ENCODE results near the gene MOB1B. TPM values are rescaled to one million over a fixed set of nuclear protein-coding genes. Genes with fewer than 3 reads are reported as not detected.

Gene MOB1B
- total RNA-seq, 1 donor, result 14.1 TPM

DNA sequence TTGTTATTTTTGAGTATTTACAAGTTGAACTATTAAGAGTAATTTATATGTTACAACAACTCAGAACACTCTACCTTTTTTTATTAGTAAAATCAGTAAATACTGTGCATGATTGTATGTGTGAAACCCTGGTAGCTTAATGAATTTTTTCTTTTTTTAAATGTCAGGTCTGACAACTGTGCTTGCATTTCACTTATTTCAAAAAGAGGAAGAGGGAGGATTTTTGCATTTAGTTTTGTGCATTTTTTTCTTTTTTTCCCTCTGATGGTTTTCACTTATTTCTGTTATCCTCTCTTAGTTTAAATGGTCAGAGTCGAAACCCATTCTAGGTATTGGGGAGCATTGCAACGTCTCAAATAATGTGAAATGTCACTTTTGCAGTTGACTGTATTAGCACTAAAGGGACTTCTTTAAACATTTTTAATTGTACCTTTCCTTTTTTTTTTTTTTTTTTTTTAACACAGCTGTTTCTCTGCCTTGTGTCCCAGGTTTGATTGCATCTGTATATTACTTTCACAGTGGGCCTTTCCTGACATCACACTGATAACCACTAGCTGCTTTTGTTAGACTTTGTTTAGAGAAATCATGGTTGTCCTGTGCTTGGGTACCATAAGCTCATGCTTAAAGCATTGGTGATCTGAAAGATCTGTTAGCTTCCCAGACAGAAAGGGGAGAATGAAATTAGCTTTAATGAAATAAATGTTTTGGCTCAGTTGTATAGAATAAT, 28.5 kb downstream of the MOB1B start:
- Histone ChIP-seq H3K27me3 (ENCODE audit: insufficient read depth, low read length) (no peaks in the 10 kb centered on the region), H3K4me2 (ENCODE audit: insufficient read depth, low read length) (no peak overlapping the region), H4K20me1 (ENCODE audit: insufficient read depth, low read length) (peaks cover 10% of the 10 kb centered on the region), H3K27ac (ENCODE audit: low read depth, low read length) (no peak overlapping the region), H3K4me3 (ENCODE audit: insufficient read depth, low read length) (no peak overlapping the region), H3K4me1 (ENCODE audit: insufficient read depth, low read length) (peaks cover 14% of the 10 kb centered on the region), H3K9me3 (ENCODE audit: low read depth, low read length) (no peaks in the 10 kb centered on the region), H3K36me3 (ENCODE audit: insufficient read depth, low read length) (no peaks in the 10 kb centered on the region), H2AFZ (ENCODE audit: low read length) (no peak overlapping the region), H3K79me2 (ENCODE audit: insufficient read depth, low read length) (peaks cover 89% of the 10 kb centered on the region)
- DNase-seq (ENCODE audit: insufficient read length, low spot score, missing footprints), result no peak
- TF ChIP-seq, protein P1, sequence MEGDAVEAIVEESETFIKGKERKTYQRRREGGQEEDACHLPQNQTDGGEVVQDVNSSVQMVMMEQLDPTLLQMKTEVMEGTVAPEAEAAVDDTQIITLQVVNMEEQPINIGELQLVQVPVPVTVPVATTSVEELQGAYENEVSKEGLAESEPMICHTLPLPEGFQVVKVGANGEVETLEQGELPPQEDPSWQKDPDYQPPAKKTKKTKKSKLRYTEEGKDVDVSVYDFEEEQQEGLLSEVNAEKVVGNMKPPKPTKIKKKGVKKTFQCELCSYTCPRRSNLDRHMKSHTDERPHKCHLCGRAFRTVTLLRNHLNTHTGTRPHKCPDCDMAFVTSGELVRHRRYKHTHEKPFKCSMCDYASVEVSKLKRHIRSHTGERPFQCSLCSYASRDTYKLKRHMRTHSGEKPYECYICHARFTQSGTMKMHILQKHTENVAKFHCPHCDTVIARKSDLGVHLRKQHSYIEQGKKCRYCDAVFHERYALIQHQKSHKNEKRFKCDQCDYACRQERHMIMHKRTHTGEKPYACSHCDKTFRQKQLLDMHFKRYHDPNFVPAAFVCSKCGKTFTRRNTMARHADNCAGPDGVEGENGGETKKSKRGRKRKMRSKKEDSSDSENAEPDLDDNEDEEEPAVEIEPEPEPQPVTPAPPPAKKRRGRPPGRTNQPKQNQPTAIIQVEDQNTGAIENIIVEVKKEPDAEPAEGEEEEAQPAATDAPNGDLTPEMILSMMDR (IDR thresholded peaks at IDR 0.05; ENCODE audit: extremely low read depth, low read depth, low read length), result no peak

DNA sequence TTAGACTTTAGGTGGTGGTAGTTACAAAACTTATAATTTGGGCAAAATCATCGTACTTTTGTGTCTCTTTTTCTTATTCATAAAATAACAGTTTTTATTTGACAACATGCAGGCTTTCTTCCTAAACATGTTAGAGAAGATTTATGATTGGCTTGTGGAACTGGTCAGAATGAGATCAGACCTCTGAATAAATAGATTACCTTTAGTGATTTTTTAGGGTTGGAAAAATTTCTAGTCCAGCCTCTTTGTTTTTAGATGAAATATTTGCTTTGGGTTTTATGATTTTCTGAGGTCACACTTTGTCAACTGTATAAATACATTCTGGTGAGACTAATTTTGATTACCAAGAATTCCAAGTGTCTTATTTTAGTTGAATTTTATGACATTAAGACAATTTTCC, 29.2 kb downstream of the MOB1B start:
- Histone ChIP-seq H3K4me3 (ENCODE audit: insufficient read depth, low read length) (no peak overlapping the region), H3K27me3 (ENCODE audit: insufficient read depth, low read length) (no peaks in the 10 kb centered on the region), H3K36me3 (ENCODE audit: insufficient read depth, low read length) (no peaks in the 10 kb centered on the region), H3K4me2 (ENCODE audit: insufficient read depth, low read length) (no peak overlapping the region), H3K4me1 (ENCODE audit: insufficient read depth, low read length) (peaks cover 14% of the 10 kb centered on the region), H3K79me2 (ENCODE audit: insufficient read depth, low read length) (peaks cover 87% of the 10 kb centered on the region), H4K20me1 (ENCODE audit: insufficient read depth, low read length) (peaks cover 10% of the 10 kb centered on the region), H2AFZ (ENCODE audit: low read length) (no peak overlapping the region), H3K9me3 (ENCODE audit: low read depth, low read length) (no peaks in the 10 kb centered on the region), H3K27ac (ENCODE audit: low read depth, low read length) (no peak overlapping the region)
- TF ChIP-seq, protein P1 (IDR thresholded peaks at IDR 0.05; ENCODE audit: extremely low read depth, low read depth, low read length), result no peak
- no peak for DNase-seq (ENCODE audit: insufficient read length, low spot score, missing footprints)

DNA sequence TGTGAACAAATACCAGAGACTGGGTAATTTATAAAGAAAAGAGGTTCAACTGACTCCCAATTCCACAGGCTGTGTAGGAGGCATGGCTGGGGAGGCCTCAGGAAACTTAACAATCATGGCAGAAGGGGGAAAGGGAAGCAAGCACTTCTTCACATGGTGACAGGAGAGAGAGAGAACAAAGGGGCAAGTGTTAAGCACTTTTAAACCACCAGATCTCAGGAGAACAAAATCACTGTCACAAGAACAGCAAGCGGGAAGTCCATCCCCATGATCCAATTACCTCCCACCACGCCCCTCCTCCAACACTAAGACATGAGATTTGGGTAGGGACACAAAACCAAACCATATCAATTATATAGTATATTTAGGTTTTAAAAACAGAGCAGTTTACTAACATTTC, 30.8 kb downstream of the MOB1B start:
- Histone ChIP-seq H3K36me3 (ENCODE audit: insufficient read depth, low read length) (no peaks in the 10 kb centered on the region), H3K79me2 (ENCODE audit: insufficient read depth, low read length) (peaks cover 87% of the 10 kb centered on the region)

DNA sequence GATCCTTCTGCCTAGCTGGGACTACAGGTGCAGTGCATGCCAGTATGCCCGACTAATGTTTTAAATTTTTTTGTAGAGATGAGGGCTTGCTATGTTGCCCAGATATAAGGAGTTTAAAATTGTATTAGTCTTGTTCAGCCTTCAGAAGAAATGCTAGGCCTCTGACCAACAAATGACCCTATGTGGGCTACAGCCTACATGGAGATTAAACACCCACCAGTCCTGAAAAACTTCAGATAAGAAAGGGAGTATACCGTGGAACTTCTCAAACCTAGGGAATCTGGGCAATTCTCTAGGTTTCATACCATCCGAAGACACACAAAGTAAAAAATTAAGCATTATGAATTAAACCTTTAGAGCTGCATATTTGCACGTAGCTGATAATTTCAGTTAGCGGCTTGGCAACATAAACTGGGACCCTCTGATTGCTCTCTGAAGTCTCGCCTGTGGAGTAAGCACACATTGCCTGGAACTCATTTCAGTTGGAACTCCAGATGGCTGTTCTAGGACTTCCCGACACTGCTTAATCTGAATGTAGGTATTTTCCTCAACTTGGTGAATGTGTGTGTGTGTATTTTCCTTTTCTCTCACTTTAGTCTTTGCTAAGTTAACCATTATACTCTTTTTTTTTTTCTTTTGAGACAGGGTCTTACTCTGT, 33.0 kb downstream of the MOB1B start:
- H4K20me1 ChIP-seq (ENCODE audit: insufficient read depth, low read length), result peaks cover 14% of the 10 kb centered on the region
- TF ChIP-seq, protein P1 (IDR thresholded peaks at IDR 0.05; ENCODE audit: extremely low read depth, low read depth, low read length), result no peak

More for the DNA sequence above, 30.8 kb downstream of the MOB1B start:
- H4K20me1 ChIP-seq (ENCODE audit: insufficient read depth, low read length), result peaks cover 10% of the 10 kb centered on the region
- TF ChIP-seq, protein P1 (IDR thresholded peaks at IDR 0.05; ENCODE audit: extremely low read depth, low read depth, low read length), result no peak
- H3K4me3 ChIP-seq (ENCODE audit: insufficient read depth, low read length), result no peak overlapping the region
- no peak overlapping the region for H2AFZ ChIP-seq (ENCODE audit: low read length)
- peaks cover 11% of the 10 kb centered on the region for H3K4me1 ChIP-seq (ENCODE audit: insufficient read depth, low read length)
- no peaks in the 10 kb centered on the region for H3K27me3 ChIP-seq (ENCODE audit: insufficient read depth, low read length)
- no peaks in the 10 kb centered on the region for H3K9me3 ChIP-seq (ENCODE audit: low read depth, low read length)
- H3K4me2 ChIP-seq (ENCODE audit: insufficient read depth, low read length), result no peak overlapping the region
- no peak for DNase-seq (ENCODE audit: insufficient read length, low spot score, missing footprints)
- H3K27ac ChIP-seq (ENCODE audit: low read depth, low read length), result no peak overlapping the region

More for the DNA sequence above, 33.0 kb downstream of the MOB1B start:
- Histone ChIP-seq H3K27me3 (ENCODE audit: insufficient read depth, low read length) (no peaks in the 10 kb centered on the region), H2AFZ (ENCODE audit: low read length) (no peak overlapping the region), H3K4me3 (ENCODE audit: insufficient read depth, low read length) (no peak overlapping the region), H3K4me2 (ENCODE audit: insufficient read depth, low read length) (no peak overlapping the region), H3K4me1 (ENCODE audit: insufficient read depth, low read length) (peaks cover 10% of the 10 kb centered on the region), H3K36me3 (ENCODE audit: insufficient read depth, low read length) (no peaks in the 10 kb centered on the region), H3K27ac (ENCODE audit: low read depth, low read length) (no peak overlapping the region), H3K79me2 (ENCODE audit: insufficient read depth, low read length) (peaks cover 87% of the 10 kb centered on the region), H3K9me3 (ENCODE audit: low read depth, low read length) (no peaks in the 10 kb centered on the region)
- DNase-seq (ENCODE audit: insufficient read length, low spot score, missing footprints), result no peak

All from osteoblast (primary cell).